RWPE2 (cell line): ENCODE measurements around the gene POLE.

Source experiments
- ATAC-seq: fragments of 200-7000 bp; cut with Tn5 transposase; 3 replicates; pipeline ENCODE4 v1.9.1; 2021; ENCODE audit warnings: low read depth
- DNase-seq: peaks from one replicate; pipeline ENCODE4 v3.0.0-alpha.2; 2020; ENCODE audit warnings: low spot score
- H3K27ac ChIP-seq: fragments of 450-650 bp; 2 replicates; pipeline ENCODE4 v1.5.1; 2017; ENCODE audit warnings: mild to moderate bottlenecking; ENCODE audit not compliant: poor library complexity, severe bottlenecking
- H3K27me3 ChIP-seq: fragments of 250-450 bp; sonication (Bioruptor Pico); 2 replicates; pipeline ENCODE4 v1.5.1; 2021; ENCODE audit warnings: mild to moderate bottlenecking, moderate library complexity; ENCODE audit not compliant: insufficient read depth, poor library complexity, severe bottlenecking
- H3K36me3 ChIP-seq: fragments of 250-450 bp; sonication (Bioruptor Pico); 2 replicates; pipeline ENCODE4 v1.5.1; 2020; ENCODE audit warnings: low read depth, mild to moderate bottlenecking, moderate library complexity
- H3K4me1 ChIP-seq: fragments of 250-450 bp; sonication (Bioruptor Pico); 2 replicates; pipeline ENCODE4 v1.5.1; 2021; ENCODE audit warnings: mild to moderate bottlenecking, moderate library complexity; ENCODE audit not compliant: insufficient read depth, poor library complexity, severe bottlenecking
- H3K4me3 ChIP-seq: fragments of 250-450 bp; sonication (Bioruptor Pico); 2 replicates; pipeline ENCODE4 v1.5.1; 2021; ENCODE audit warnings: mild to moderate bottlenecking, moderate library complexity; ENCODE audit not compliant: severe bottlenecking
- H3K9me3 ChIP-seq: fragments of 250-450 bp; sonication (Bioruptor Pico); 2 replicates; pipeline ENCODE4 v1.5.1; 2021; ENCODE audit warnings: mild to moderate bottlenecking, moderate library complexity; ENCODE audit not compliant: severe bottlenecking
- TF ChIP-seq, protein P1 (sequence below): fragments of 450-650 bp; IDR thresholded peaks from one replicate; pipeline ENCODE4 v1.5.1; 2017; ENCODE audit warnings: mild to moderate bottlenecking, moderate library complexity; ENCODE audit not compliant: poor library complexity, severe bottlenecking

The POLE gene

DNA sequence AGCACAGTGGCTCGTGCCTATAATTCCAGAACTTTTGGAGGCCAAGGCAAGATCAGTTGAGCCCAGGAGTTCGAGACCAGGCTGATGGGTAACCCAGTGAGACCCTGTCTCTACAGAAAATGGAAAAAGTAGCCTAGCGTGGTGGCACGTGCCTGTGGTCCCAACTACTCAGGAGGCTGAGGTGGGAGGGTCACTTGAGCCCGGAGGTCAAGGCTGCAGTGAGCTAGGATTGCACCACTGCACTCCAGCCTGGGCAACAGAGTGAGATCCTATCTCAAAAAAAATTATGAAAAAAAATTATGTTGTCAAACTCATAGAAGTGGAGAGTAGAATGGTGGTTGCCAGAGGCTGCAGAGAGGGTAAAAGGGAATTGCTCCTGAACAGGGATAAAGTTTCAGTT, 73.1 kb downstream of the POLE start:
- no peak overlapping the region for H3K4me3 ChIP-seq
- peaks cover 12% of the 10 kb centered on the region for H3K9me3 ChIP-seq
- H3K27me3 ChIP-seq: peaks cover 43% of the 10 kb centered on the region
- TF ChIP-seq, protein P1, sequence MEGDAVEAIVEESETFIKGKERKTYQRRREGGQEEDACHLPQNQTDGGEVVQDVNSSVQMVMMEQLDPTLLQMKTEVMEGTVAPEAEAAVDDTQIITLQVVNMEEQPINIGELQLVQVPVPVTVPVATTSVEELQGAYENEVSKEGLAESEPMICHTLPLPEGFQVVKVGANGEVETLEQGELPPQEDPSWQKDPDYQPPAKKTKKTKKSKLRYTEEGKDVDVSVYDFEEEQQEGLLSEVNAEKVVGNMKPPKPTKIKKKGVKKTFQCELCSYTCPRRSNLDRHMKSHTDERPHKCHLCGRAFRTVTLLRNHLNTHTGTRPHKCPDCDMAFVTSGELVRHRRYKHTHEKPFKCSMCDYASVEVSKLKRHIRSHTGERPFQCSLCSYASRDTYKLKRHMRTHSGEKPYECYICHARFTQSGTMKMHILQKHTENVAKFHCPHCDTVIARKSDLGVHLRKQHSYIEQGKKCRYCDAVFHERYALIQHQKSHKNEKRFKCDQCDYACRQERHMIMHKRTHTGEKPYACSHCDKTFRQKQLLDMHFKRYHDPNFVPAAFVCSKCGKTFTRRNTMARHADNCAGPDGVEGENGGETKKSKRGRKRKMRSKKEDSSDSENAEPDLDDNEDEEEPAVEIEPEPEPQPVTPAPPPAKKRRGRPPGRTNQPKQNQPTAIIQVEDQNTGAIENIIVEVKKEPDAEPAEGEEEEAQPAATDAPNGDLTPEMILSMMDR: no peak
- no peaks in the 10 kb centered on the region for H3K36me3 ChIP-seq
- DNase-seq (no peak), ATAC-seq (no peak)
- H3K27ac ChIP-seq: no peak overlapping the region
- H3K4me1 ChIP-seq: no peaks in the 10 kb centered on the region

DNA sequence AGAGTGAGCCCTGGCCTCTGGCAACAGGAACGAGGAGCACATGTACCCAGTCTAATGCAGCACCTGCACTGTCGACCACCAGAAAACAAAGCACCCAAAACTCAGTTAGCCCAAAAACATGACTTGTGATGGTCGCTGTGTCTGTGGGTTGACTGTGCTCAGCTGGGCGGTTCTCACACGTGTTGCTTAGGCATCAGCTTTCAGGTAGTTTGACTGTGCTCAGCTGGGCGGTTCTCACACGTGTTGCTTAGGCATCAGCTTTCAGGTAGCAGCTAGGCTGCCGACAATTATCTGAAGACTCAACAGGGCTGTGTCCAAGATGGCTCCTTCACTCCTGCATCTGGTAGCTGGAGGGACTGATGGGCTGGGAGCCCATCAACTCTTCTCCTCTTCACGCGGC, 75.5 kb downstream of the POLE start:
- peaks cover 4% of the 10 kb centered on the region for H3K9me3 ChIP-seq
- H3K4me3 ChIP-seq: no peak overlapping the region
- peaks cover 31% of the 10 kb centered on the region for H3K27me3 ChIP-seq
- no peaks in the 10 kb centered on the region for H3K4me1 ChIP-seq
- DNase-seq: no peak
- no peak overlapping the region for H3K27ac ChIP-seq
- no peak for ATAC-seq
- no peaks in the 10 kb centered on the region for H3K36me3 ChIP-seq
- TF ChIP-seq, protein P1: no peak

- Histone ChIP-seq H3K27ac (no peak overlapping the region), H3K36me3 (no peaks in the 10 kb centered on the region), H3K27me3 (peaks cover 31% of the 10 kb centered on the region), H3K4me1 (no peaks in the 10 kb centered on the region), H3K9me3 (peaks cover 4% of the 10 kb centered on the region), H3K4me3 (no peak overlapping the region)
- ATAC-seq: no peak
- DNase-seq: no peak
- TF ChIP-seq, protein P1: no peak
Measured at GRCh38 chr12:132610866-132611602, 76.1 kb downstream of the POLE start.

GRCh38 chr12:132610051-132610759, 76.9 kb downstream of the POLE start, which contains the start of gene LRCOL1:
Gene LRCOL1, minus strand, starts transcription at chr12:132610582. Its CDS starts 4,331 bp downstream, at chr12:132606251.
- Histone ChIP-seq H3K9me3 (peaks cover 4% of the 10 kb centered on the region), H3K27ac (no peak within 1 kb of the TSS), H3K36me3 (no peaks in the 10 kb centered on the region), H3K4me3 (no peak within 1 kb of the TSS), H3K27me3 (peaks cover 35% of the 10 kb centered on the region), H3K4me1 (no peaks in the 10 kb centered on the region)
- ATAC-seq (no peak), DNase-seq (no peak)
- TF ChIP-seq, protein P1: no peak
